ENCODE measurements around the gene REEP1. TPM values are rescaled to one million over a fixed set of nuclear protein-coding genes. Genes with fewer than 3 reads are reported as not detected.

The REEP1 gene
- total and polyA plus RNA-seq, 9 of the 15 experiments (the other 6 are each of a cell fraction or from before 2014, with no cell fraction given) = 0.11 to 0.67 (median 0.13) TPM

DNA sequence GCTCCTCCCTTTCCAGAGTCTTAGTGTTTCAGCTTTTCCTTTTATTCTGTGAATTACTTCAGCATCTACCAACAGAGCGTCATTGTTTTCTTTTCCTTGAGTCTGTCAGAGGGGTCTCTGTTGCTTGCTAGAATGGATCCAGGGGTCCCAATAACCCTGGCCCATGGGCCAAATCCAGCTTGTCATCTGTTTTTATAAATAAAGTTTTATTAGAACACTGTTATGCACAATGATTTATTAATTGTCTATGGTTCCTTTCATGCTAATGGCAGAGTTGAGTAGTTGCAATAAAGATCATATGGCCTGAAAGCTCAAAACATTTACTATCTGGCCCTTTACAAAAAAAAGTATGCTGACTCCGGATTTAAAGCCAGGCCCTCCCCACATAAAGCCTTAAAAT lies 79.3 kb downstream of the REEP1 start (continued):
- TF ChIP-seq ZBTB40 (IDR thresholded peaks at IDR 0.05) = peak; percentile 95
- peak; percentile 78 for TF ChIP-seq ZBTB40 (CRISPR knock-in tag; IDR thresholded peaks at IDR 0.05)
- TF ChIP-seq POU5F1 (IDR thresholded peaks at IDR 0.05; ENCODE audit: borderline replicate concordance, low read depth, low read length, partially characterized antibody) = no peak
